Gastrocnemius medialis (tissue), 4 donors: ENCODE measurements around the gene GPM6B.

Experiments
- POLR2A ChIP-seq, 2 donors: fragments of 450-650 bp; IDR thresholded peaks; one replicate each; pipeline ENCODE4 v1.6.1; 2017; ENCODE audit warnings: antibody characterized with exemption in 2 of 2, mild to moderate bottlenecking in 2 of 2, moderate library complexity in 2 of 2
- TF ChIP-seq, protein P1 (sequence below), 5 experiments: fragments of 450-650 bp in 3 of 5; fragments of 200-600 bp in 2 of 5; sonication (generic) in 2 of 5; IDR thresholded peaks in 4 of 5; conservative IDR thresholded peaks in 1 of 5; 1 replicate in 4 of 5; 2 replicates in 1 of 5; pipeline ENCODE4 v1.5.1; 2016 to 2019; ENCODE audit warnings: antibody characterized with exemption in 5 of 5, mild to moderate bottlenecking in 3 of 5, moderate library complexity in 3 of 5

DNA sequence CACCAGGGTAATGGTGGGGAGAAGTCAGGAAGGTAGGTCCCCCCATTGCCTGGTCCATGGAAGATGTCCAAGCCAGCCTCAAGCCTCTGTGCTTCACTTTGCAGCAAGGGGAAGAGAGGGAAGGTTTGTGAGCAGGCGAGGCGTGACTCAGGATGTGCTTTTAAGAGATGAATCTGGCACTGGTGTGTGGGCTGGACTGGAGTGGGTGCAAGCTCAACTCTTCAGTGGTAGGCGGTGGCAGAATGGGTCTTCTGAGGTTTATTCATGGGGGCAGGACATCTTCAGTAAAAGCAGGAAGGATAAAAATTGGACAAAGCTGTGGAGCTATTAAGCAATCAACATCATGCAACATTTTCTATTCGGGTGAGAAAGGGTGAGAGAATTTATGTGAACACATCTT, 19.4 kb downstream of the GPM6B start:
- TF ChIP-seq, protein P1, sequence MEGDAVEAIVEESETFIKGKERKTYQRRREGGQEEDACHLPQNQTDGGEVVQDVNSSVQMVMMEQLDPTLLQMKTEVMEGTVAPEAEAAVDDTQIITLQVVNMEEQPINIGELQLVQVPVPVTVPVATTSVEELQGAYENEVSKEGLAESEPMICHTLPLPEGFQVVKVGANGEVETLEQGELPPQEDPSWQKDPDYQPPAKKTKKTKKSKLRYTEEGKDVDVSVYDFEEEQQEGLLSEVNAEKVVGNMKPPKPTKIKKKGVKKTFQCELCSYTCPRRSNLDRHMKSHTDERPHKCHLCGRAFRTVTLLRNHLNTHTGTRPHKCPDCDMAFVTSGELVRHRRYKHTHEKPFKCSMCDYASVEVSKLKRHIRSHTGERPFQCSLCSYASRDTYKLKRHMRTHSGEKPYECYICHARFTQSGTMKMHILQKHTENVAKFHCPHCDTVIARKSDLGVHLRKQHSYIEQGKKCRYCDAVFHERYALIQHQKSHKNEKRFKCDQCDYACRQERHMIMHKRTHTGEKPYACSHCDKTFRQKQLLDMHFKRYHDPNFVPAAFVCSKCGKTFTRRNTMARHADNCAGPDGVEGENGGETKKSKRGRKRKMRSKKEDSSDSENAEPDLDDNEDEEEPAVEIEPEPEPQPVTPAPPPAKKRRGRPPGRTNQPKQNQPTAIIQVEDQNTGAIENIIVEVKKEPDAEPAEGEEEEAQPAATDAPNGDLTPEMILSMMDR (IDR thresholded peaks at IDR 0.05 in 4 of 5, conservative IDR thresholded peaks at IDR 0.05 in 1 of 5) = no peak
- no peak for TF ChIP-seq POLR2A (IDR thresholded peaks at IDR 0.05)
